GM18526 (cell line): ENCODE measurements around the gene PKP2.

Experiments used
- POLR2A ChIP-seq: IDR thresholded peaks from 3 replicates; pipeline ENCODE4 v1.6.1; 2011; ENCODE audit not compliant: insufficient read length; ENCODE audit errors: extremely low read depth

Gene PKP2

DNA sequence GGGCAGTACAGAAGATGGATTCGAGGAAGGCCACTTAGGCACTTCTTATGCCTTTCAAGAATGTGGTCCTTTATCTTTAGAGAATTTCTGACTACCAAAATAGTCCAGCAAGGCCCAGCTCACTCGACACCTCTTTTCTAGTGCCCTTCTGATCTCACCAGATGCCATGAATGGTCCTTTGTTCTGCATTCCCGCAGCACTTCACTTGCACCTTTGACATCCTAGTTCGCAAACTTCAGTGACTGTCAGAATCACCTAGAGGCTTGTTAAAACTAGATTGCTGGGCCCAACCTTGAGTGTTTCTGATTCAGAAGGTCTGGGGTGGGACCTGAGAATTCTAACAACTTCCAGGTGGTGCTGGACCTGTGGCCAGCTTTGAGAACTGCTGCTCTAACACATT is 56.7 kb downstream of the PKP2 start:
- no peak for TF ChIP-seq POLR2A

DNA sequence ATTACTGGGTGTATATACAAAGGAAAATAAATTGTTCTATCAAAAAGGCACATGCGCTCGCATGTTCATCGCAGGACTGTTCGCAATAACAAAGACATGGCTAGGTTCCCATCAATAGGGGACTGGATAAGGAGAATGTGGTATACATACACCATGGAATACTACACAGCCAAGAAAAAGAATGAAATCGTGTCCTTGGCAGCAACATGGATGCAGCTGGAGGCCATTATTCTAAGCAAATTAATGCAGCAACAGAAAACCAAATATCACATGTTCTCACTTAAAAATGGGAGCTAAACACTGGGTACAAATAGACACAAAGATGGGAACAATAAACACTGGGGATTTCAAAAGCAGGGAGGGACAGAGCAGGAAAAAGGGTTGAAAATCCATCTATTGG is 58.6 kb downstream of the PKP2 start:
- no peak for TF ChIP-seq POLR2A

DNA sequence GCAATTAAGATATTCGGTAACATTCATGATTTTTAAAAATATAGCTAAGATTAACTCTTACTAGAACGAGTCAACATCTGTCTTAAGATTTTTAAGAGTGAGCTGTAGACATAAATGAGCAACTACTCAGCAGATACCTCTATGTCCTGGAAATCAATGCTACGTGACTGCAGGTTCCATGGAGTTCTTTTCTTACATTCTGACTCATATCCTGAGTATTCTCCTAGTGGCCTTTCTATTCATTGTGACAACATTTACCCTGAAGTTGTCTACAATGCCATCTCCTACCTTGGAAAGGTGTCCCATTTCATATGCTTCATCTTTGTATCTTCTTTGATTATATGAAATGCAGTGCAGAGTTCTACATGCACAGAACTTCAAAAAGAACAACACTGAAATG is 59.9 kb downstream of the PKP2 start:
- TF ChIP-seq POLR2A, result no peak

DNA sequence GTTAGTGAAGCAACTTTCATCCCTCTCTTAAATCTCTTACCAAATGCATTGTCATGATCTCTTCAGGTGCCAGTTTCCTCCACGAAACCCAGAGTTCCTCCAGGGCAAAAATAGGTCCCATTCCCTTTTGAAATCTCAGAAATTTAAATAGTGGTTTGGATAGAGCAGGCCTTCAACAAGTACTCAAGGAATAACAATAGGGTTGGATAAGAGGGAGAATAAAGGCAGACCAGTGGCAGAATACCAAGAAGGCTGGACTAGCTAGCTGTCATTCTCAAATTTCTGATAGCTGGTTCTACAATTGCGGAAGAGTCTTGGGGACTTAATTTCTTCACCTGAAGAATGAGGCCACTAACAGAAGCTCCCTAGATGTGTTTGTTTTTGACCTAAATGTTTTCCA is 62.5 kb downstream of the PKP2 start:
- no peak for TF ChIP-seq POLR2A

DNA sequence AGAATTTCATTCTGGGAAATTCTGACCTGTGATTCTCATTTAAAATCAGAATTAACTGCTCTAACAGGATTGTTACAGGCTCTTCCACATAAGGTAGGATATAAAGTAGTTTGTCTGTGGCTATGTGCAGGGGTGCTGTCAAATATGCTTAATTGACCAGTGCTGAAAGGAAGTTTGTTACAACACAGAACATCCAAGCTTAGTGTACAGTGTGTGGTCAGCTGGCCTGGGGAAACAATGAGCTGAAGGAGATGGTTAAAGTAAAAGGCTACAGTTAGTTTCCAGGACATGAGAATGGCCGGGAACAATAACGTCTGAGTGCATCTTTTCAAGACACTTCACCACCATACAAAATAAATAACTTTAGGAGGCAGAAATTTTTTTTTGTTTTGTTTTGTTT is 68.0 kb downstream of the PKP2 start:
- TF ChIP-seq POLR2A, result no peak

DNA sequence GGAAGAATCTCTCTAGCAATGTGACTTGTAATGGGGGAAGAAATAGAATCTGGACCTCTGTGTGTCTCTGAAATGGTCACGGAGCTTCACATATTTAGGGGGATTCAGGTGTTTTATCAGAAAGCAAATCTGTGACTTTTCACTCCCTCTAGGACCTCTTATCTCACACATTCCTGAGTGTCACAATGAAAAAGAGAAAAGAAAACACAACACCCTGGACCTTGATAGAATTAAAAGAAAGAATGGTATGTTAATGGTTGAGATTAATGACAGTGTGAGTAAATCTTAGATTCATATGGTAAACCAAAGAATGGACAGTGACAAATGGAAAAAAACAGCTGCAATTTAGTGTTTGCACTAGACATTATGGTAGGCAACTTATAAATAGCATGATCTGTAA is 68.5 kb downstream of the PKP2 start:
- no peak for TF ChIP-seq POLR2A

DNA sequence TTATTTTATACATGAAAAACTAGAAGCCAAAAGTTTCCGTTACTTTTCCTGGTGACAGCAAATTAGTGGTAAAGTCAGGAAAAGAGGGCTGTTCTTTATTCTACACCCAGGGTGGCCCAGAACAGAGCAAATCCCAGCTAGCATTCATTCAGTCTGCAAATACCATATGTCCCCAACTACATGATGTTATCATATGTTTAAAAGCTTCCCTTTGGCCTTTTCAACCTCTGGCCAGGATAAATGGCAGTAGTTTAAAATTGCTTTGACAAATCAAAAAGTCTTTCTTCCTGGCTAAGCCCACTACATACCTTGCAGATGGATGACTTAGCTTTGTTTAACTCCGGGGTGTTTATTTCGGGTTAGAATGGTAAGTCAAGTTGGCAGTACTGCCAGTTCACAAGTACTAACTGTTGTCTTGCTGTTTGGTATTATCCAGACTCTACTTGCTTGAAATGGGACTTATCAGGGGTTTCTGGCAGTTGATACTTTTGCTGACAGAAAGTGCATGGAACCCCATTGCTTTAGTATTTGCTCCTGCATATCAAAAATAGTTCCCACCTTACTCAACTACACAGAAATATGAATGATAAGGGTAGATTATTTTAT is 69.7 kb downstream of the PKP2 start:
- TF ChIP-seq POLR2A, result no peak

DNA sequence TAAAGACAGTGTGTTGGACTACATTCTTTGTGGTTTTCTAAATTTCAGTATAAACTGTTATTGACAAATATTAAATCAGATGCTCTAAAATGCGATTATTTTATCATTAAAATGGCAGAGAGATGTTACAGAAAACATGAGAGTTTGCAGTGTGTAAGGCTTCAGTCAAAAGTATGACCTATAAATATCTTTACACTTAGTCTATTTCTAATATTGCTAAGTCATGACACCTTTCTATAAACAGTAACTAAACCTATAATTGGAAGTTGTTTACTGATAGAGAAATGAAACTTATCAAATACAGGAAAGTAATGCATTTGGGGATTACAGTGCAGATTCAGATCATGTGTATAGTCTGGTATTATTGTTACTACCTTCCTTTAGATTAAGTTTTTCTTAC is 72.0 kb downstream of the PKP2 start:
- no peak for TF ChIP-seq POLR2A

DNA sequence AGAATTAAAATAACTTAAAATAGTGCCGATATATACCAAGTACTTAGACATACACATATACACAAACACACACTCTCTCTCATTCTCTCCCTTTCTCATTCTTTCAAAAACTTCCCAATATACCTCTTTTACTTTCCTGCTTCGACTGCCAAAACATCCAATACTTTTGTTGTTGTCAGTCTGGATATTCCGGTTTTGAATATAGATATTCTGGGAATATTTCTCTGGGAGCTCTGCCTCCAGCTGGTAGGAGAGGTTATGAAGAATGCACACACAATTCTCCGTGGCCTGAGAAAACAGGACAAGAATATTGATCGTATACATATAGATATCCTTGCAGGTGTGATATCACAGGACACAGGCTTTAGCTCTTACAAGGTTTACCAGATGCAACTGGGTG is 74.2 kb downstream of the PKP2 start:
- no peak for TF ChIP-seq POLR2A

DNA sequence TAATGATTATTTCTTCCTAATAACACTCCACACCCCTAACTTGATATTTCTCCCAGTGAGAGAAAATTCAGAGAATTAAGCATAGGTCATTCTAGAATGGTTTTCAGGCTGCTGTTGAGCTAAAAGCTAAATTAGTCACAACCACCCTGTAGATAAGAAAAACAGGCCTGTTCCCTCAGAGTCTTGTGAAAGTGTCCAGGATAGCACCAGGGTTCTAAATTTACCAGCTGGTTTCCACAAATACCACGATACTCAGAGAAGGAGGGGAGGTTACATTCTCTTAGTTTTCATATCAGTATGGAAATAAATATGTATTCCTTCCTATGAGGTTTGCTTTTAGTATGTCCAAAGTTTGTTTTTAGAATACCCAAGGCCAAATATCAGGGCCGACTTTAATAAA is 74.9 kb downstream of the PKP2 start:
- no peak for TF ChIP-seq POLR2A

DNA sequence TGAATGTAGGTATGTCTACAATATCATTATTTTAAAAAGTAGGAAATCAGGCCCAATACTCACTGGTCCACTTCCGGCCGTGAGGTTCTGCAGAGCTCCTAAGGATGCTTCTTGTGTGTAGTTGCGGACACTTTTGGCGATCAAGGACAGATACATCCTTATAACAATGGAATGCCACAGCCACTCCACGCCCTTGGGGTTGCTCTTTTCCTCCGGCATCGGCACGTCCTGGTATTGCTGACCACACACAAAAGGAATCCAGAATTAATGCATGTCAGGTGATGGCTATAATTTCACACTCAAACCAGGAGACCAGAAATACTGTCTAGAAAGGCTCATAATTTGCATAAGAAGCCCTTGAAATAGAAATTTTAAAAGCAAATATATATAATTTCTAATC is 75.3 kb downstream of the PKP2 start:
- no peak for TF ChIP-seq POLR2A

DNA sequence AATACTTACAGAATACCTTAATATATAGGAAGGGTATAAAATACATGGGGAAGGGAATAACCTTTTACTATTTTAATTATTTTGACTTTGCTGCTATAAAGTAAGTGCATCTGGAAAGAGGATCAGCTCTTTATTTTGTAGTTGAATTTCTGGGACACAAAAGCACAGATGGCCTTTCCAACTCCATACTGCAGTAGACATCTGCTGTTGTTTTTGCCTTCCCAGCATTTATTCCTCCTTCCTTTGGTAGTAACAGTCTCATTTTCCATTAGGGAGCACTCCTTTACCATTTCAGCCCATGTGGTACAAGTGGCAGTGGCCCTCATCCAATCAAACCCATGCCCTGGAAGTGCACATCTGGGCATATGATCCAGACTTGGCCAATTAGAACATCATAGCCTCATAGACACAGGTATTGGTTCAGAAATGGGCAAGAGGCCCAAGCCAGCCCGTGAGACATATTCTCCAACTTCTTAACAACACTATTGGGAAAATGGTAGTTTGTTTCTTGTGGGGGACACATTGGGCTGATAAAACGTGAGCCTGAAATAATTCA is 76.1 kb downstream of the PKP2 start:
- no peak for TF ChIP-seq POLR2A

DNA sequence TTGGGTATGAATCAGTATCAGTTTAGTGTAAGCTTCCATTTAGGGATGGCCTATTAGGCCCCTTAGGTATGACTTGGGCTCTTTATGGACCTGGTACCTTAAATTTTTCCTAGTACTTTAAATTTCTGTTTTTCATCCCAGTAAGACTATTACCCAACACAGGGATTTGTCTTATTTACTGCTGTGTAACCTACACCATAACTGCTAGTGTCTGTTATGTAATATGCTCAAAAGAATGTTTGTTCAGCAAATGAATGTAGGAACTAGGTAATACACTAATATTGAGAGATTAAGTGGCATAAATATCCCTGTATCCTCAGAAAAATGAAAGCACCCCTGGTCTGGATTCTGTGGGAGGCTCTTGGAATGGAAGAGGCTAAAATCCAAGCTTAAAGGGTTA is 77.2 kb downstream of the PKP2 start:
- no peak for TF ChIP-seq POLR2A

DNA sequence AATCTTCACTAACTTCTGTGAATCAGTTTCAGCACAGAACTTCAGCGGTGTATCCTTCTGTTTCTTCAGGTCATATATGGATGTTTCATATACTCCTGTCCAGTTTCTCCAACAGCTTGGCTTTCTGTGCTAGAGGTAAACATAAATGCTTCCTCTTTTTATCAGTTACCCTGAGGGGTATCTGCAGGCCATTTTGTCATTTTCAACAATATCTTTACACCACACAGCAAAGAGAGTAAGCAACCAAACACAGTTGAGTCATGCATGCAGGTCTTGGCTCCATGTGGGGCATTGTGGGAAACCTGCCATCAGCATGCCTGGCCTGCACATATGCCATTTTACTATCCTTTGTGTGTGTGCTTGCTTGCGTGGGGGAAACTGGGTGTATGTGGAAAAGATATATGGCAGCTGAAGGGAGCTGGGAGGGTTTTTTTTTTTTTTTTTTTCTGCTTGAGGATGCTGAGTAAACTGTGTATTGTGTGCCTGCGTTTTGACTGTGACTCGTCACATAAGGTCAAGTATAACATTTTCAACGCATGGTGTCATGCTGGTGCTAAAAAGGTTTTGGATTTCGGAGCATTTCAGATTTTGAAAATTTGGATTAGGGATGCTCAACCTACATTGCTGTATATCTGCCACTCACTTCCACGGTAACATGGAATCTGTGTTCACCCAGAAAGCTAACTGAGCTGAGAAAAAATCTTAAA is 84.7 kb downstream of the PKP2 start:
- TF ChIP-seq POLR2A, result no peak

DNA sequence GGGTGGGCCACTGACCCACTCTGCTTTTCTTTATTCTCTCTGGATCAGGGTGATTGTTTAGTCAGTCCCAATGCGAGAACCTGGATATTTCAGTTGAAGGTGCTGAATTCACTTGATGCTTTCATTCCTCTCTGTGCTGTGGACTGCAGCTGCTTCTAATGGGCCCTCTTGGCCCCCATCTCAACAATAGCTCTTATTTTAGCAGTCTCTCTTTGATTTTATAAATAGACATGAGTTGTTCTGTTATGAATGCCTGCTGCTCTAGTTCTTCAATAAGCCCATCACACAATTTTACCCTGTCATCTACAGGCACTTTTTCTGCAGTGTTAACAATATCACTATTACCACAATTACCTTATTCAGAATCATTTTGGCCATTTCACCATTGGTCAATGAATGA is 86.7 kb downstream of the PKP2 start:
- TF ChIP-seq POLR2A, result no peak

DNA sequence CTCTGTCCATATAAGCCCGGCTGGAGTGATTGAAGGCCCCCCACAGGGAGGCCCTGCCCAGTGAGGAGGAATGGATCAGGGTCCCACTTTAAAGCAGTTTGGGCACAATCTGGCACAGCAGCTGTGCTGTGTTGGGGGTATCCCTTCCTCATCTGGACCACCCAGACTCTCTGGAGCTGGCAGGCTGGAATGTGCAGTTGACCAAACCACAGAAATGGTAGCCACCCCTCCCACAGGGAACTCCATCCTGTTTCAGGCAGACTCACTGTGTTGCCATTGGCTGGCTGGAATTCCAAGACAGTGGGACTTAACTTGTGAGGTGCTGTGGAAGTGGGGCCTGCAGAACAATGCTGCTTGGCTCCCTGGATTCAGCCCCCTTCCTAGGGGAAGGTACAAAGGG is 87.4 kb downstream of the PKP2 start:
- no peak for TF ChIP-seq POLR2A

DNA sequence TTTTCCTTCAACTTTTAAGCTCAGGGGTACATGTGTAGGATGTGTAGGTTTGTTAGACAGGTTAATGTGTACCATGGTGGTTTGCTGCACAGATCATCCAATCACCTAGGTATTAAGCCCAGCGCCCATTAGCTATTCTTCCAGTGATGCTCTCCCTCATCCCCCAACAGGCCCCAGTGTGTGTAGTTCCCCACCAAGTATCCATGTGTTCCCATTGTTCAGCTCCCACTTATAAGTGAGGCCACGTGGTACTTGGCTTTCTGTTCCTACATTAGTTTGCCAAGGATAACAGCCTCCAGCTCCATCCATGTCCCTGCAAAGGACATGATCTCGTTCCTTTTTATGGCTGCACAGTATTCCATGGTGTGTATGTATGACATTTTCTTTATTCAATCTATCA is 92.3 kb downstream of the PKP2 start:
- no peak for TF ChIP-seq POLR2A
